AG09319 (cell line): ENCODE data around the gene EXT2.

ENCODE experiments used
- DNase-seq: peaks from one replicate; pipeline ENCODE4 v3.0.0-alpha.2; 2010; ENCODE audit warnings: low read depth; ENCODE audit errors: extremely low read depth
- TF ChIP-seq, protein P1 (sequence below): IDR thresholded peaks from 2 replicates; pipeline ENCODE4 v1.5.1; 2011; ENCODE audit warnings: low read depth, mild to moderate bottlenecking, inconsistent platforms, low read length, moderate library complexity

Gene EXT2

DNA sequence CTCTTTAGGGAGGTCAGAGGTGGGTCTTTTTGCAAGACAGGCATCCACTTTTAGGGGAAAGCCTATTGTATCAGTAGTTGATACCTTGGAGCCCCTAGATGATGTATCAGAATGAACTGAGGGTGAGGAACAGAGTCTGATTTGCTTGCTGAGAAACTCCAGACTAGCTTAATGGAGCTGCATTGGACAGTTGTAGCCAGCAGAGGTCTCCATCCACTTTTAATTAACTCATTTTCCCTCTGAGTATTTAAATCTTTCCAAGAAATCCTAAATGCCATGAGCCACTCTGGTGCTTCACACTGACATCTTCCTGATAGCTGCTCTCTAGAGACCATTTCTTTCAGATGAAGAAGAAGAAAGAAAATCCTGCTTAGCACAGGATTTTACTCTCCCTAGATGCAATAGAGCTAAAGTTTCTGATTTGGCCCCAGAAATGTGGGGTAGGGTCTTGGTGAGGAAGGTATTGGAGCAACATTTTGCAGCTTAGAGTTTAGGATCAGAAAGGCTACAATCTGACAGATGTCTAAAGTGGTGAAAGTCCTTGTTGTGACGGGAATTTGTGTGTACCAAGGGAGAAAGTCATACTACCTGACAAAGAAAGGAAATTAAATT lies 38.0 kb downstream of the EXT2 start:
- DNase-seq = no peak
- TF ChIP-seq, protein P1, sequence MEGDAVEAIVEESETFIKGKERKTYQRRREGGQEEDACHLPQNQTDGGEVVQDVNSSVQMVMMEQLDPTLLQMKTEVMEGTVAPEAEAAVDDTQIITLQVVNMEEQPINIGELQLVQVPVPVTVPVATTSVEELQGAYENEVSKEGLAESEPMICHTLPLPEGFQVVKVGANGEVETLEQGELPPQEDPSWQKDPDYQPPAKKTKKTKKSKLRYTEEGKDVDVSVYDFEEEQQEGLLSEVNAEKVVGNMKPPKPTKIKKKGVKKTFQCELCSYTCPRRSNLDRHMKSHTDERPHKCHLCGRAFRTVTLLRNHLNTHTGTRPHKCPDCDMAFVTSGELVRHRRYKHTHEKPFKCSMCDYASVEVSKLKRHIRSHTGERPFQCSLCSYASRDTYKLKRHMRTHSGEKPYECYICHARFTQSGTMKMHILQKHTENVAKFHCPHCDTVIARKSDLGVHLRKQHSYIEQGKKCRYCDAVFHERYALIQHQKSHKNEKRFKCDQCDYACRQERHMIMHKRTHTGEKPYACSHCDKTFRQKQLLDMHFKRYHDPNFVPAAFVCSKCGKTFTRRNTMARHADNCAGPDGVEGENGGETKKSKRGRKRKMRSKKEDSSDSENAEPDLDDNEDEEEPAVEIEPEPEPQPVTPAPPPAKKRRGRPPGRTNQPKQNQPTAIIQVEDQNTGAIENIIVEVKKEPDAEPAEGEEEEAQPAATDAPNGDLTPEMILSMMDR = peak; percentile 77

DNA sequence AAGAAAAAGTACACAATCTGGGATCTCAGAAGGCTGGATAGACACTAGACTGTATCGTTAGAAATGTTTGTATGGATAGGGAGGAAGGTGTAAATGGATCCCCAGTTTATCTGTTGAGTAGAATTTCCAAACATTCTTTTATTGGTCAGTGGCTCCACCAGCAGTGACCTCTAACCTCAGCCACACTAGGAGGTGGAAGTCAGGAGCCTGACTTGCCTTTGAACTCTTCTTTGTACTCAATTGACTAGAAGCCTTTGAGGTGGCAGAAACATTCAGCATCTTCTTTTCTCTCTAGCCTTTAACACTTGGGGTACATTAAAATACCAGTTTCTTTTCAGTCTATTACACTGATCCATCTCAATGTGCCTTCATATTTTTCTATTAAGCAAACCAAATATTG lies 39.1 kb downstream of the EXT2 start:
- TF ChIP-seq, protein P1 = no peak
- no peak for DNase-seq

DNA sequence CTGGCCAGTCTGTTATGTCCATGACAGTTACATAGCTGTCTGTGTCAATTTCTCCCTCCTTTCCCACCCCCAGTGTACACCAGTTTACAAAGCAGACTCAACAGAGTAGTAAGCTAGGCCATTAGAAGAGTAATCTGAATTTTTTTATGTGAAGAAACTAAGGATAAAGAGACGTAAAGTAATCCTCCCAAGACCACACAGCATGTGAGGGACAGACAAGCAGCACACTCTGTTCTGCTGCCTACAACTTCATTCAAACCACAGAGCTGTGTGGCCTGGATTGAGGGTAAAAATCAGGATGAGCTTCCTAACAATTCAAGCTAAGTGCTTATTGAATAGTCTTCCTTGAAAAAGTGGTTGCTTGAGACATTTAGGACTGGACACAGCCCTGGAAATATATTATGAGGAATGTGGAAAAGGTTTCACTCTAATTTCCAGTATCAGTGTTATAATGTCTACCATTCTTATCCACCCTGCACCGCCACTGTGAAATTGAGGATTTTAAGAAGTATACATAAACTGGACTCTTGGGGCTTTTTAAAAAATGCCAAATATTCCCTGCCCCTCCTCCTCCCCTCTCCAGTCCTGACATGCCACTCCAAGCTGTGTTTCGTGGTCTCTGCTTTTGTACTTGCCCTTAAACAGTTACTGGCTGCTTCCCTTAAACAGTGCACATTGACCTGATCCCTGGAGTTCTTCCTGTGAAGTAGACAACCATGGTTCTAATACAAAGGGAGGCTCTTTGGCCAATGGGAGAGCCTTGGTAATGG lies 40.9 kb downstream of the EXT2 start:
- TF ChIP-seq, protein P1 = no peak
- no peak for DNase-seq

- DNase-seq = no peak
- TF ChIP-seq, protein P1 = no peak
Observed at GRCh38 chr11:44137057-44137456, 41.6 kb downstream of the EXT2 start.

- no peak for DNase-seq
- TF ChIP-seq, protein P1 = no peak
Observed at GRCh38 chr11:44138286-44138685, 42.8 kb downstream of the EXT2 start.

DNA sequence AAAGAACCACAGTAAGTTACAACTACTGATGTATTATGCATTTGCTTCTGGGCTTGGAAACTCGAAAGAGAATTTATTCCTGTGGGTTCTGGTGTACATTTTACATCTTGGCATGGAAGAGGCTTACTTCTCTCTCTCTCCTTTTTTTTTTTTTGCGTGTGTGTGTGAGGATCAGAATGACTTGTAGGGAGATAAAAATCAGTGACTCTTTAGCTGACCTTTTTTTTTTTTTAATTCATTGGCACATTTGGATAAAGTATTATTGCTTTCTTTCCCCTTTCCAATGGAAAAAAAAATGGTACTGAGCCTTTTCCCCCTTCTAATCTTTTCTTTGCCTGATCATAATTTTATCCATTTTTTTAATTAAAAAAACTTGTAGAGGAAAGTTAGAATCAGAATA lies 43.5 kb downstream of the EXT2 start:
- TF ChIP-seq, protein P1 = no peak
- no peak for DNase-seq

DNA sequence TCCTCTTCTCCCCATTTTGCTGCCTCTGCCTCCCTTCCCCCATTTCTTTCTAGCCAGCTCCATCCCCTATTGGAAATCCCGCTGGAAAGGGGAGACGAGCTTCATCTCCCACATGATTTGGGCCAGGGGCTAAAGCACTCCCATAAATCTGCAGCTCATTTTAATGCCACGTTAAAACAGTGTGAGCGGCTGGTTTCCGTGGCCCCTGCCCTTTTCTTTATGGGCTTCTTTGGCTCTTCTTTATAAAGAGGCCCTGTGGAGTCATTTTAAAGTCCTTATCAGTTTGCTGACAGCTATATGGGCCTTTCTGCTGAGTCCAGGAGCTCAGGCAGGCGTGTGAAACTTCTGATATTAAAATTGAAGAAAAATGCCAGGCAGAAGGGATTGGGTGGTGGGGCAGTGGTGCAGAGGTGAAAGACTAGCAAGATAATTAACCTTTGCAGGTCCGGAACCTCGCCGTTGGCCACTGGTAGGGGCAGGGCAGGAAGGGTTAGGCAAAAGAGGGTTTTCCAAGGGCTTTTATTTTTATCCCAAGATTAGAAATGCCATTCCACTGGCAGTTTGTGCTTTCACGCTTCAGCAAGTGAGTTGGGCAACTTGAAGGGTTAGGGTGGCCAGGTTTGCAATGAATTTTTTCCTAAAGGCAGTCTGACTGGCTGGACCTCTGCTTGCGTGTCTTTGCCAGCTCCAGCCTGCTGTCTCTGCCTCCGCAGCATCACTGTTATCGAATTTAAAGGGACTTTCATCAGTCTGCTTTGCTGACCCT lies 44.3 kb downstream of the EXT2 start:
- DNase-seq = no peak
- TF ChIP-seq, protein P1 = no peak
